SKM-1 treated with dmso at 0.1 percent for 144 hours (cell line): Measurements from ENCODE around the gene NCLN.
"Not testable (repeated sequence)": the region's sequence is repeated elsewhere in the genome, so short reads cannot be mapped to it uniquely, and the experiment has no call there.

Experiments
- DNase-seq: peaks from one replicate; lab custom pipeline; 2025; ENCODE audit not compliant: unreplicated experiment; lab: John Stamatoyannopoulos, UW

Gene NCLN

GRCh38 chr19:3154957-3155736 lies 30.6 kb upstream of the NCLN start:
- DNase-seq, result peak; percentile 90

DNA sequence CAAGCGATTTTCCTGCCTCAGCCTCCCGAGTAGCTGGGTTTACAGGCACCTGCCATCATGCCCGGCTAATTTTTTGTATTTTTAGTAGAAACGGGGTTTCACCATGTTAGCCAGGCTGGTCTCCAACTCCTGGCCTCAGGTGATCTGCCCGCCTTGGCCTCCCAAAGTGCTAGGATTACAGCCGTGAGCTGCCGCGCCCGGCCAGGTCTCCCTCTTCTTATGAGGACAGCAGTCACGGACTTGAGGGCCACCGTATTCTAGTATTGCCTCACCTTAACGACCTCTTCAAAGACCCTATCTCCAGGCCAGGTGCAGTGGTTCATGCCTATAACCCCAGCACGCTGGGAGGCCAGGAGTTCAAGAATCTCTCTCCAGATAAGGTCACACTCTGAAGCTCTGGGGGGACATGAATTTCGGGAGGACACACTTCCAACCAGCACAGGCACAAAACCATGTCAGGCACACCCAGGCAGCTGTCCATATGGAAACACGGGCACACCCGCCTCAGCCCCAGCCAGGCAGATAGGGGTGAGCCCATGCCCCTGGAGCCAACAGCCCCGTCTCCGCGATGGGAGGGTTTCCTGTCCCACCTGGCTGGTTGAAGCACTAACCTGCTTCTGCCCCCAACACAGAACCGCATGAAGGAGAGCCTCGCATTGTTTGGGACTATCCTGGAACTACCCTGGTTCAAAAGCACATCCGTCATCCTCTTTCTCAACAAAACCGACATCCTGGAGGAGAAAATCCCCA lies 28.5 kb upstream of the NCLN start:
- no peak for DNase-seq

DNA sequence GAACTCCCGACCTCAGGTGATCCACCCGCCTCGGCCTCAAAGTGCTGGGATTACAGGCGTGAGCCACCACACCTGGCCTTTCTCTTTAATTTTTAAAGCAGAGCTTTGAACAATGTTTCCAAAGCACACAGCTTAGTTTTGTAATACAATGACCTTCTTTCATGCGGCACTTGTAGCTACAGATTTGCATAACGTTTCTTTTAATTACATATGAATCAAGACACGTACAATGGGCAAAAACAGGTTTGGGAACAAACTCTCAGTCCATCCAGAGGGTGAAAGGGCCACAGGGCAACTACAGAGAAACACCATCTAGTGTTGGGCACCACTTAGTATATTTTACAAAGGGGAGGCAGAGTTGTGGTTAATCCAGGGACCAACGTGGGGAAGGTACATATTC lies 26.2 kb upstream of the NCLN start:
- DNase-seq, result no peak

DNA sequence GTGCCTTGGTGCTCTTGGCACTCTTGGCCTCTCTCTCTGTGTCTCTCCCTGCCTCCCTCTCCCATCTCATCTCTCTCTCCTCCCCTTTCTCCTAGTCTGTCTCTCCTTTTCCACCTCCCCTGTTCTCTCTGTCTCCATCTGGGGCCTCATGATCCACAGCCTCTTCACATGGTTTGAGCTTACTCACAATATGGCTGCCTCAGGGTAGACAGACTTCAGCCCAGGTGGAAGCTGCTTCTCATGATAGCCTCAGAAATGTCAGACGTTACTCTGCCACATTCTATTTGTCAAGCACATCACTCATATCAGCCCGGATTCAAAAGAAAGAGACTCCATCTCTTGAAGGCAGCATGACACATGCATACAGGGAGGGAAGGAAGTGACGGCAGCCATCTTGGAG lies 25.5 kb upstream of the NCLN start:
- no peak for DNase-seq

GRCh38 chr19:3161453-3161852 lies 24.3 kb upstream of the NCLN start:
- DNase-seq, result no peak

DNA sequence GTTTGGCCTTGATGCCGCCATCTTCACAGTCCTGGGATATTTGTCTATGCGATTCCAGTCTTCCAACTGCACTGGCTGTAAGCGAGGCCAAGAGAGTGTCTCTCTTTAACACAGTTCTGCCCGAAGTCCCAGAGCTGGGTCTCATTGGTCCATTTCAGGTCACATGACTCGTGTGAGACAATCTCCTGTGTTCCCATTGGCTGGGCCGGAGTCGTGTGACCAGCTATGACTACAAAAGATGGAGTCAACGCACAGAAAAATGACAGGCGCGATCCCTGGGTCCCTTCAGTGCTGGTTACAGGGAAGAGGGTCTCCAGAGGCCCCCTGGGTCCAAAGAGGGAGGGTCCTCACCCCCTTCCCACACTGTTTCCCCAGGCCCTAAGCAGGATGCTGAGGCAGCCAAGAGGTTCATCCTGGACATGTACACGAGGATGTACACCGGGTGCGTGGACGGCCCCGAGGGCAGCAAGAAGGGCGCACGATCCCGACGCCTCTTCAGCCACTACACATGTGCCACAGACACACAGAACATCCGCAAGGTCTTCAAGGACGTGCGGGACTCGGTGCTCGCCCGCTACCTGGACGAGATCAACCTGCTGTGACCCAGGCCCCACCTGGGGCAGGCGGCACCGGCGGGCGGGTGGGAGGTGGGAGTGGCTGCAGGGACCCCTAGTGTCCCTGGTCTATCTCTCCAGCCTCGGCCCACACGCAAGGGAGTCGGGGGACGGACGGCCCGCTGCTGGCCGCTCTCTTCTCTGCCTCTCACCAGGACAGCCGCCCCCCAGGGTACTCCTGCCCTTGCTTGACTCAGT lies 23.1 kb upstream of the NCLN start:
- DNase-seq, result no peak

DNA sequence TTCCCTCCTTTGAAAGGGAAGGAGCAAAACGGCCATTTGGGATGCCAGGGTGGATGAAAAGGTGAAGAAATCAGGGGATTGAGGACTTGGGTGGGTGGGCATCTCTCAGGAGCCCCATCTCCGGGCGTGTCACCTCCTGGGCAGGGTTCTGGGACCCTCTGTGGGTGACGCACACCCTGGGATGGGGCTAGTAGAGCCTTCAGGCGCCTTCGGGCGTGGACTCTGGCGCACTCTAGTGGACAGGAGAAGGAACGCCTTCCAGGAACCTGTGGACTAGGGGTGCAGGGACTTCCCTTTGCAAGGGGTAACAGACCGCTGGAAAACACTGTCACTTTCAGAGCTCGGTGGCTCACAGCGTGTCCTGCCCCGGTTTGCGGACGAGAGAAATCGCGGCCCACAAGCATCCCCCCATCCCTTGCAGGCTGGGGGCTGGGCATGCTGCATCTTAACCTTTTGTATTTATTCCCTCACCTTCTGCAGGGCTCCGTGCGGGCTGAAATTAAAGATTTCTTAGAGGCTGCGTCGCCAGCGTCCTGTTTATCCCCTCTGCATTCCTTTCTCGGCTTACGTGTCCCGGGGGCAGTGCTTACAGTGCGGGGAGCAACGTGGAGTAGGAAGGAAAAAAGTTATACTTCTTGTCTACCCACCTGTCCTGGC lies 22.4 kb upstream of the NCLN start:
- peak; percentile 14 for DNase-seq

DNA sequence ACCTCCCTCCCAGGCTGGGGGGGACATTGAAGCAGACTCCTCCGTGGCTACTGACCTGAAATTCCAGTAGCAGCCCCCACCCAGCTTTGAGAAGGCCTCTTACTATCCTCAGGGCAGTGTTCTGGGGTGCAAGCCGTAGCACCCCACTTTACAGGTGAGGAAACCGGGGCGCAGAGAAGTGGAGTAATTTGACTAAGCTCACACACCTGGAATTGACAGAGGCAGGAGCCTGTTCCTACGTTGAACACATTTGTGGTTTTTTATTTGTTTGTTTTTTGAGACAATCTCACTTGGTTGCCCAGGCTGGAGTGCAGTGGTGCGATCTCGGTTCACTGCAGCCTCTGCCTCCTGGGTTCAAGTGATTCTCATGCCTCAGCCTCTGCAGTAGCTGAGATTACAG lies 21.8 kb upstream of the NCLN start:
- no peak for DNase-seq

- no peak for DNase-seq
Observed at GRCh38 chr19:3167533-3168272, 18.0 kb upstream of the NCLN start.

GRCh38 chr19:3171894-3172672 lies 13.6 kb upstream of the NCLN start:
- no peak for DNase-seq

DNA sequence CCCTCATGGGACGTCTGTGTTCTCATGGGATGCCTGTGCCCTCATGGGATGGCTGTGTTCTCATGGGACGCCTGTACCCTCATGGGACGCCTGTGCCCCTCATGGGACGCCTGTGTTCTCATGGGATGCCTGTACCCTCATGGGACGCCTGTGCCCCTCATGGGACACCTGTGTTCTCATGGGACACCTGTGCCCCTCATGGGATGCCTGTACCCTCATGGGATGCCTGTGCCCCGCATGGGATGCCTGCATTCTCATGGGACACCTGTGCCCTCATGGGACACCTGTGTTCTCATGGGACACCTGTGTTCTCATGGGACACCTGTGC lies 13.1 kb upstream of the NCLN start:
- not testable (repeated sequence) for DNase-seq

DNA sequence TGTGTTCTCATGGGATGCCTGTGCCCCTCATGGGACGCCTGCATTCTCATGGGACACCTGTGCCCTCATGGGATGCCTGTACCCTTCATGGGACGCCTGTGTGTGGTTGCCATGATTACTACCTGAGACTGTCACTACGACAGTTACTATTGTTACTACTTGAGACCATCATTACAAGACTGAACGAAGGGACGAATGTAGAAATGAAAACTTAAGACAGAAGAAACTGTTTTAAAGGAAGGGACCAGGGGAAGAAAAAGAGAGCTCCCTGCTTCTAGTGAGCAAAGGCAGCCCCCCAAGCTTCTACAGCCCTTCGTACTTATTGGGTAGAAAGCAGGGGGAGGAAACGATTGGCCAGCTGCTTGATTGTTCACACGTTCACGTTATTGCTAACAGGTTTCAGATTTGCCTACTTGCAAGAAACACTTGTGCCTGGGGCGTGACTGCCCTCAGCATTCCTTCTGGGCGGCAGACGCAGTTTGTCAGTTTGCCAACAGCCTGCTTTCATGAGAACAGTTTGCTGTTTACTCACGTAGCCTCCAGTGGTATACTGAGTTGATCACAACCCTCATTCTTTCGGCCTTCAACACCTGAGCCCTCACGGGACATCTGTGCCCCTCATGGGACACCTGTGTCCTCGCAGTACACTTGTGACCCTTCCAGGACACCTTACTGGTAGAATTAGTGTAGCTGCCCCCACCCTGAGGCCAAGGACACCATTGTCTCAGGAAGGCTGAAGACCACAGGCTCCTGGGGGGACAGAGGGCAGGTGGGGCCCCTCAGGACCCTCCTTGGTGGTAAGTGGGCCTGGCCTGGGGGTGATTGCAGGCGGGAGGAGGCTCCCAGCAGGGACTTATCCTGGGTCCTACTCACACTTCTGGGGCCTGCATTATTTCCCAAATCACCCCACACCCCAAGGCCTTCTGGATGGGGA lies 9.7 kb upstream of the NCLN start:
- no peak for DNase-seq

DNA sequence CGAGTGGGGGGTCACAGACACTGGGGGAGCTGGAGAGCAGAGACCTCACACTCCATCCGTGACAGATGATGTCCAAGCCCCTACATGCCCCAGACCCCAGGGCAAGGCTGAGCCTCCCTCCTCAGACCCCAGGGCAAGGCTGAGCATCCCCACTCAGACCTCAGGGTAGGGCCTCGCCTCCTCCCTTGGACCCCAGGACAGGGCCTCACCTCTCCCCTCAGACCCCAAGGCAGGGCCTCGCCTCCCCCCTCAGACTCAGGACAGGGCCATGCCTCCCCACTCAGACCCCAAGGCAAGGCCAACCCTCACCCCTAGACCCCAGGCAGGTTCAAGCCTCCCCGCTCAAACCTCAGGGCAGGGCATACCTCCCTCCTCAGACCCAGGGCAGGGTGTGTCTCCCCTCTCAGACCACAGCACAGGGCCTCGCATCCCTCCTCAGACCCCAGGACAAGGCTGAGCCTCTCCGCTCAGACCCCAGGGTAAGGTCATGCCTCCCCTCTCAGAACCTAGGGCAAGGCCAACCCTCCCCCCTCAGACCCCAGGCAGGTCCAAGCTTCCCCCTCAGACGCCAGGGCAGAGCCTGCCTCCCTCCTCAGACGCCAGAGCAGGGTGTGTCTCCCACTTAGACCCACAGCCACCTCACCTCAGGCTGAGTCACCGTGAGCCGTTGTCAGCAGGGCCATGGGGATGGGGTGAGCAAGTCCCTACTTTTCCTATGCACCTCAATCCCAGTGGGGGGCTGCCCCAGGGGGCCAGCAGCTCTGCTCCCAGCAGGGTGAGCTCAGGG lies 8.8 kb upstream of the NCLN start:
- DNase-seq, result no peak

DNA sequence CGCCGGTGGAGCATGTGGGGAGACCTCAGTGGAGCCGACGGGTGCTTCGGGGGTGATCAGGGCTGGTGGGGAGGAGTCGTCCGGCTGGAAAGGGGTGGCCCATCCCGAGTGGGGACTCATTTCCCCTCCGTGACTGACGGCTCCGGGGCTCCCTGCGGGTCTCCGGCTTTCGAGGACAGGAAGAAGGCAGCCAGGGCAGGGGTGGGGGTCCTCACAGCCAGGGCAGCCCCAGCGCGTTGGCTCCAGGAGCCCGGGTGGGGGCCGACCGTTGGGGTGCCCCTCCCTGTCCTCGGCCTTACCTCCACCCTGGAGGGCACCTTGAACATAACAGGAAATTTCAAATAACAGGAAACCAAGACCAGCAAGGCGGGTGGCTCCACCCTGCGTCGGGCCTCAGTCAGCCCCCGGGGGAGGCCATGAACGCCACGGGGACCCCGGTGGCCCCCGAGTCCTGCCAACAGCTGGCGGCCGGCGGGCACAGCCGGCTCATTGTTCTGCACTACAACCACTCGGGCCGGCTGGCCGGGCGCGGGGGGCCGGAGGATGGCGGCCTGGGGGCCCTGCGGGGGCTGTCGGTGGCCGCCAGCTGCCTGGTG lies 7.3 kb upstream of the NCLN start, which contains the start of gene S1PR4:
Gene S1PR4 (plus strand): TSS at position 393 of the 596 bp plus-strand sequence. CDS start 24 bp downstream, at position 417.
- peak; percentile 66 for DNase-seq

- DNase-seq, result no peak
Observed at GRCh38 chr19:3178973-3179738, 6.6 kb upstream of the NCLN start.

DNA sequence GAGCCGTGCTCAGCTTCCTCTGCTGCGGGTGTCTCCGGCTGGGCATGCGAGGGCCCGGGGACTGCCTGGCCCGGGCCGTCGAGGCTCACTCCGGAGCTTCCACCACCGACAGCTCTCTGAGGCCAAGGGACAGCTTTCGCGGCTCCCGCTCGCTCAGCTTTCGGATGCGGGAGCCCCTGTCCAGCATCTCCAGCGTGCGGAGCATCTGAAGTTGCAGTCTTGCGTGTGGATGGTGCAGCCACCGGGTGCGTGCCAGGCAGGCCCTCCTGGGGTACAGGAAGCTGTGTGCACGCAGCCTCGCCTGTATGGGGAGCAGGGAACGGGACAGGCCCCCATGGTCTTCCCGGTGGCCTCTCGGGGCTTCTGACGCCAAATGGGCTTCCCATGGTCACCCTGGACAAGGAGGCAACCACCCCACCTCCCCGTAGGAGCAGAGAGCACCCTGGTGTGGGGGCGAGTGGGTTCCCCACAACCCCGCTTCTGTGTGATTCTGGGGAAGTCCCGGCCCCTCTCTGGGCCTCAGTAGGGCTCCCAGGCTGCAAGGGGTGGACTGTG lies 5.9 kb upstream of the NCLN start:
- DNase-seq, result no peak
